Frontal cortex (tissue), 4 donors: ENCODE data around the gene FSTL4. TPM values are rescaled to one million over a fixed set of nuclear protein-coding genes. Genes with fewer than 3 reads are reported as not detected.
"Not testable (repeated sequence)": the region's sequence is repeated elsewhere in the genome, so short reads cannot be mapped to it uniquely, and the experiment has no call there.

Experiments used
- DNase-seq, 2 donors: peaks; one replicate each; pipeline ENCODE4 v3.0.0; 2012; ENCODE audit warnings: low spot score in 2 of 2
- FAIRE-seq: peaks from 2 replicates; lab custom pipeline; 2012; peaks lifted over from hg19 to GRCh38; lab: Jason Lieb, UNC
- total RNA-seq: library from RNA; depleted of rRNA; stranded (reverse); fragments of >200 nt; gene quantifications from one replicate; pipeline ENCODE4 v1.2.3, GENCODE V29; 2014
- donor health status: control.
- donor health status: control.
- donor health status: control.

The FSTL4 gene
- total RNA-seq, 1 donor from 2014 or later, result 0.82 TPM

- DNase-seq, result no peak
Measured at GRCh38 chr5:133199417-133200178, 412.7 kb downstream of the FSTL4 start.

GRCh38 chr5:133198511-133198910 is 413.8 kb downstream of the FSTL4 start:
- FAIRE-seq, result no peak
- DNase-seq, result no peak

More at GRCh38 chr5:133199417-133200178, 412.7 kb downstream of the FSTL4 start:
- FAIRE-seq, result no peak

GRCh38 chr5:133196441-133197085 is 415.8 kb downstream of the FSTL4 start:
- FAIRE-seq (no peak), DNase-seq (no peak)

GRCh38 chr5:133195250-133195649 is 417.1 kb downstream of the FSTL4 start:
- FAIRE-seq (no peak), DNase-seq (no peak)

GRCh38 chr5:133193794-133194193 is 418.5 kb downstream of the FSTL4 start:
- FAIRE-seq (no peak), DNase-seq (no peak)

GRCh38 chr5:133192716-133193115 is 419.6 kb downstream of the FSTL4 start:
- no peak for FAIRE-seq
- no peak for DNase-seq

GRCh38 chr5:133189881-133190280 is 422.5 kb downstream of the FSTL4 start:
- no peak for DNase-seq
- no peak for FAIRE-seq

GRCh38 chr5:133179405-133179804 is 432.9 kb downstream of the FSTL4 start:
- FAIRE-seq, result no peak

GRCh38 chr5:133170756-133171387 is 441.5 kb downstream of the FSTL4 start:
- not testable (repeated sequence) for DNase-seq, FAIRE-seq

More at GRCh38 chr5:133179405-133179804, 432.9 kb downstream of the FSTL4 start:
- no peak for DNase-seq

GRCh38 chr5:133164759-133165158 is 447.6 kb downstream of the FSTL4 start:
- DNase-seq, result no peak
- FAIRE-seq, result no peak

GRCh38 chr5:133163839-133164238 is 448.5 kb downstream of the FSTL4 start:
- DNase-seq (no peak), FAIRE-seq (no peak)

GRCh38 chr5:133159543-133159942 is 452.8 kb downstream of the FSTL4 start:
- no peak for FAIRE-seq

GRCh38 chr5:133155326-133155969 is 456.9 kb downstream of the FSTL4 start:
- no peak for DNase-seq
- no peak for FAIRE-seq

More at GRCh38 chr5:133159543-133159942, 452.8 kb downstream of the FSTL4 start:
- DNase-seq, result no peak

GRCh38 chr5:133154274-133155075 is 457.9 kb downstream of the FSTL4 start:
- no peak for FAIRE-seq
- no peak for DNase-seq

GRCh38 chr5:133150909-133151544 is 461.3 kb downstream of the FSTL4 start:
- DNase-seq (no peak), FAIRE-seq (no peak)

- FAIRE-seq (no peak), DNase-seq (no peak)
Measured at GRCh38 chr5:133149345-133149744, 463.0 kb downstream of the FSTL4 start.

- DNase-seq (no peak), FAIRE-seq (no peak)
Measured at GRCh38 chr5:133147815-133148567, 464.4 kb downstream of the FSTL4 start.

GRCh38 chr5:133147411-133147810 is 464.9 kb downstream of the FSTL4 start:
- FAIRE-seq (no peak), DNase-seq (no peak)
